Measurements from ENCODE around the gene SMIM45.

SMIM45 gene

GRCh38 chr22:41925783-41926460 is 26.0 kb upstream of the SMIM45 start:
- H2AFZ ChIP-seq (ENCODE audit: insufficient read depth, low read depth, low read length, poor library complexity, severe bottlenecking), result peak overlapping the region; percentile 63
- H3K36me3 ChIP-seq (replicated peaks in 1 of 2; ENCODE audit: control insufficient read depth in 1 of 2, insufficient read depth in 2 of 2, low read length in 2 of 2), result no peaks in the 10 kb centered on the region
- 2% methylated on average over 25 of the region's 48 CpGs for WGBS (ENCODE audit: insufficient coverage)
- H3K27me3 ChIP-seq (ENCODE audit: control insufficient read depth in 2 of 2, insufficient read depth in 2 of 2, low read length in 2 of 2), result peaks cover 8 to 30% of the 10 kb centered on the region in 2 donors
- no peak overlapping the region for H3K27ac ChIP-seq (ENCODE audit: low read depth in 1 of 2, low read length in 2 of 2)
- no peaks in the 10 kb centered on the region for H3K79me2 ChIP-seq (ENCODE audit: insufficient read depth, low read length)
- H3K4me1 ChIP-seq (ENCODE audit: control insufficient read depth in 1 of 2, insufficient read depth in 2 of 2, low read length in 2 of 2), result peaks cover 8 to 22% of the 10 kb centered on the region in 2 donors
- DNase-seq, result peak; percentile 37 to 57 (median 47)
- Mint-ChIP-seq H3K27me3 (ENCODE audit: low read depth in 3 of 3) (peaks cover 34 to 57% (median 40%) of the 10 kb centered on the region in 3 donors), H3K9me3 (peaks cover 0 to 18% (median 8%) of the 10 kb centered on the region in 7 donors), H3K36me3 (peaks cover 0 to 3% of the 10 kb centered on the region in 2 donors), H3K4me1 (peaks cover 17% of the 10 kb centered on the region), H3K4me3 (peak overlapping the region; percentile 58 to 88), H3K27ac (no peak overlapping the region)
- intact Hi-C loops (cut with micrococcal nuclease), result no loop called here
- no peak overlapping the region for H3K9ac ChIP-seq (ENCODE audit: insufficient read depth, low read length, poor library complexity, severe bottlenecking)
- peak; percentile 78 for TF ChIP-seq CTCF (IDR thresholded peaks at IDR 0.05)
- peak overlapping the region; percentile 67 for H3K4me2 ChIP-seq (replicated peaks; ENCODE audit: extremely low read depth, low read length, poor library complexity, severe bottlenecking)
- H3K9me3 ChIP-seq (replicated peaks in 1 of 2; ENCODE audit: control insufficient read depth in 1 of 2, insufficient read depth in 1 of 2, low read length in 2 of 2), result no peaks in the 10 kb centered on the region
- no peaks in the 10 kb centered on the region for H4K20me1 ChIP-seq (ENCODE audit: insufficient read depth, low read length)
- peak overlapping the region in 1 of 3 experiments; percentile 56 for H3K4me3 ChIP-seq (replicated peaks in 1 of 3; ENCODE audit: low read depth in 2 of 3, low read length in 3 of 3)

- H3K27me3 ChIP-seq (ENCODE audit: control insufficient read depth in 2 of 2, insufficient read depth in 2 of 2, low read length in 2 of 2), result peaks cover 8 to 30% of the 10 kb centered on the region in 2 donors
- H3K4me2 ChIP-seq (replicated peaks; ENCODE audit: extremely low read depth, low read length, poor library complexity, severe bottlenecking), result no peak overlapping the region
- Mint-ChIP-seq H3K27ac (peak overlapping the region in 3 of 7 donors; percentile 23 to 51 (median 35)), H3K4me3 (peak overlapping the region in 1 of 2 donors; percentile 81), H3K27me3 (ENCODE audit: low read depth in 3 of 3) (peaks cover 34 to 56% (median 41%) of the 10 kb centered on the region in 3 donors), H3K4me1 (peaks cover 6% of the 10 kb centered on the region), H3K9me3 (peaks cover 0 to 18% (median 8%) of the 10 kb centered on the region in 7 donors), H3K36me3 (peaks cover 3 to 4% of the 10 kb centered on the region in 2 donors)
- no peak overlapping the region for H2AFZ ChIP-seq (ENCODE audit: insufficient read depth, low read depth, low read length, poor library complexity, severe bottlenecking)
- no peak overlapping the region for H3K4me3 ChIP-seq (replicated peaks in 1 of 3; ENCODE audit: low read depth in 2 of 3, low read length in 3 of 3)
- no peaks in the 10 kb centered on the region for H3K79me2 ChIP-seq (ENCODE audit: insufficient read depth, low read length)
- H3K9me3 ChIP-seq (replicated peaks in 1 of 2; ENCODE audit: control insufficient read depth in 1 of 2, insufficient read depth in 1 of 2, low read length in 2 of 2), result no peaks in the 10 kb centered on the region
- no peaks in the 10 kb centered on the region for H3K36me3 ChIP-seq (replicated peaks in 1 of 2; ENCODE audit: control insufficient read depth in 1 of 2, insufficient read depth in 2 of 2, low read length in 2 of 2)
- no peak for TF ChIP-seq CTCF (IDR thresholded peaks at IDR 0.05)
- intact Hi-C loops (cut with micrococcal nuclease), result no loop called here
- no peak overlapping the region for H3K9ac ChIP-seq (ENCODE audit: insufficient read depth, low read length, poor library complexity, severe bottlenecking)
- WGBS (ENCODE audit: insufficient coverage), result 97% methylated on average over 5 of the region's 6 CpGs
- no peaks in the 10 kb centered on the region for H4K20me1 ChIP-seq (ENCODE audit: insufficient read depth, low read length)
- H3K27ac ChIP-seq (ENCODE audit: low read depth in 1 of 2, low read length in 2 of 2), result no peak overlapping the region
- no peak for DNase-seq
- peaks cover 5 to 14% of the 10 kb centered on the region in 2 donors for H3K4me1 ChIP-seq (ENCODE audit: control insufficient read depth in 1 of 2, insufficient read depth in 2 of 2, low read length in 2 of 2)
Measured at GRCh38 chr22:41927813-41928212, 24.1 kb upstream of the SMIM45 start.
